ENCODE results near the gene RNF112. TPM values are rescaled to one million over a fixed set of nuclear protein-coding genes. Genes with fewer than 3 reads are reported as not detected.

Gene RNF112
- total RNA-seq, 1 experiment from 2014 or later = 0.18 TPM

DNA sequence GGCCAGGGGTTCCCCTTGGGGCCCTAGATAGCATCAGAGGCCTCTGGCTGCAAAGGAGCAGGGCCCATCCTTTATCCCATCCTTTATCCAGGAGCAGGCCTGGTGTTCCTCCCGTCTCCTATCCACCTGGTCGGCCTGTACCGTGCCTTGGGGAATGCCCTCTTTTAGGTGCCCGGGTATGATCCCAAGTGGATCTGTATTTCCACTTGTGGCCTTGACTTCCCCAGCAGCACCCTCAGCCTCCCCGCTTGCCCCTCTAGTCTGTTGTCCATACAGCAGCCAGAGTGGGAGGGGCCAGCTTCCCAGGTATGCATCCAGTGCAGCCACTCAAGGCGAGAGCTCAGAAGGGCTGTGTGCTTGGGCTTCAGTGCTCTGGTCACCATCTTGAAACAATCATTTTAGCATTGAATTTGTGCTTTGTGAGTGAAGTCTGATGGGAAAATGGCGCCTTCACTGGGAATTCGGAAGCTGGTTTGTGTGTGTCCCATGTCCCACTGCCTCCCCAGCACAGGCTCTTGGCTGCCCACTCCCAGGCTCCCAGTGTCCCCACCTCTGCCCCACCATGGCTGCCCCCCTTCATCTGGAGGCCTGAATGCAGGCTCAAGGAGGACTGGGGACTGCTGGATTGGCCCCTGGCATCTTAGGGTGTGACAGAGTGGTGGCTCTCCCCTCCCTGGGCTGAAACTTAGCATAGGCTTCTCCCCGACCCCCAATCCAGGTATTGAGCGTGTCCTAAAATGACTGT is 3.3 kb upstream of the RNF112 start:
- Histone ChIP-seq H3K4me3 (ENCODE audit: low read length) (no peak overlapping the region), H3K36me3 (ENCODE audit: low read depth, low read length) (no peaks in the 10 kb centered on the region), H3K9me2 (replicated peaks; ENCODE audit: low read length) (no peaks in the 10 kb centered on the region), H4K20me1 (ENCODE audit: low read length) (no peaks in the 10 kb centered on the region), H3K27me3 (ENCODE audit: low read length) (no peaks in the 10 kb centered on the region), H2AFZ (ENCODE audit: low read length) (no peak overlapping the region), H3K4me1 (ENCODE audit: insufficient read depth, low read length) (no peaks in the 10 kb centered on the region), H3K27ac (ENCODE audit: low read length) (no peak overlapping the region), H3K9ac (ENCODE audit: low read length) (no peak overlapping the region), H3K4me2 (ENCODE audit: low read length) (no peak overlapping the region), H3F3A (ENCODE audit: low read length, unreplicated experiment) (no peaks in the 10 kb centered on the region), H3K79me2 (ENCODE audit: low read length) (no peaks in the 10 kb centered on the region), H3K9me3 (ENCODE audit: low read length) (no peaks in the 10 kb centered on the region)
- TF ChIP-seq, protein P1, sequence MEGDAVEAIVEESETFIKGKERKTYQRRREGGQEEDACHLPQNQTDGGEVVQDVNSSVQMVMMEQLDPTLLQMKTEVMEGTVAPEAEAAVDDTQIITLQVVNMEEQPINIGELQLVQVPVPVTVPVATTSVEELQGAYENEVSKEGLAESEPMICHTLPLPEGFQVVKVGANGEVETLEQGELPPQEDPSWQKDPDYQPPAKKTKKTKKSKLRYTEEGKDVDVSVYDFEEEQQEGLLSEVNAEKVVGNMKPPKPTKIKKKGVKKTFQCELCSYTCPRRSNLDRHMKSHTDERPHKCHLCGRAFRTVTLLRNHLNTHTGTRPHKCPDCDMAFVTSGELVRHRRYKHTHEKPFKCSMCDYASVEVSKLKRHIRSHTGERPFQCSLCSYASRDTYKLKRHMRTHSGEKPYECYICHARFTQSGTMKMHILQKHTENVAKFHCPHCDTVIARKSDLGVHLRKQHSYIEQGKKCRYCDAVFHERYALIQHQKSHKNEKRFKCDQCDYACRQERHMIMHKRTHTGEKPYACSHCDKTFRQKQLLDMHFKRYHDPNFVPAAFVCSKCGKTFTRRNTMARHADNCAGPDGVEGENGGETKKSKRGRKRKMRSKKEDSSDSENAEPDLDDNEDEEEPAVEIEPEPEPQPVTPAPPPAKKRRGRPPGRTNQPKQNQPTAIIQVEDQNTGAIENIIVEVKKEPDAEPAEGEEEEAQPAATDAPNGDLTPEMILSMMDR (conservative IDR thresholded peaks at IDR 0.05; ENCODE audit: low read depth, low read length) = no peak
- TF ChIP-seq EZH2phosphoT487 (IDR thresholded peaks at IDR 0.05; ENCODE audit: borderline replicate concordance, low read length) (no peak), EZH2 (IDR thresholded peaks at IDR 0.05; ENCODE audit: low read length, unreplicated experiment) (no peak)
- no peak for ATAC-seq
- CTCF ChIA-PET = no interaction called here
- POLR2A ChIA-PET (ENCODE audit: unreplicated experiment) = no interaction called here
- intact Hi-C loops (cut with micrococcal nuclease) = no loop called here
- DNase-seq = no peak
- BruUV-seq (replicated peaks) = no TSS peak

DNA sequence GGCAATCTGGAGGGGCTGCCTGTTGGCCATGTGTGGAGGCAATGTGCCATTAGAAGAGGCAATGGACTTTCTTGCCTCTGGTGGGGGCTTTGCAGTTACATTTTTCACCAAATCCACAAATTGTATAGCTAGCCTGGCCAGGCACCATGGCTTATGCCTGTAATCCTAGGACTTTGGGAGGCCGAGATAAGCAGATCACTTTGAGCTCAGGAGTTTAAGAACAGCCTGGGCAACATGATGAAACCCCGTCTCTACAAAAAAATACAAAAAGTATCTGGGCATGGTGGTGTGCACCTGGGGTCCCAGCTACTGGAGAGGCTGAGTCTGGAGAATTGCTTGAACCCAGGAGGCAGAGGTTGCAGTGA is 2.7 kb upstream of the RNF112 start:
- Histone ChIP-seq H3K9me2 (replicated peaks; ENCODE audit: low read length) (no peaks in the 10 kb centered on the region), H3K9me3 (ENCODE audit: low read length) (no peaks in the 10 kb centered on the region), H3K4me2 (ENCODE audit: low read length) (no peak overlapping the region), H3K27ac (ENCODE audit: low read length) (no peak overlapping the region), H3K27me3 (ENCODE audit: low read length) (no peaks in the 10 kb centered on the region), H3K9ac (ENCODE audit: low read length) (no peak overlapping the region), H3F3A (ENCODE audit: low read length, unreplicated experiment) (no peaks in the 10 kb centered on the region), H3K4me1 (ENCODE audit: insufficient read depth, low read length) (no peaks in the 10 kb centered on the region), H3K79me2 (ENCODE audit: low read length) (no peaks in the 10 kb centered on the region), H4K20me1 (ENCODE audit: low read length) (no peaks in the 10 kb centered on the region), H3K4me3 (ENCODE audit: low read length) (no peak overlapping the region), H3K36me3 (ENCODE audit: low read depth, low read length) (no peaks in the 10 kb centered on the region), H2AFZ (ENCODE audit: low read length) (no peak overlapping the region)
- ChIA-PET CTCF (no interaction called here), POLR2A (ENCODE audit: unreplicated experiment) (no interaction called here)
- no peak for ATAC-seq
- intact Hi-C loops (cut with micrococcal nuclease) = no loop called here
- no peak for DNase-seq
- no TSS peak for BruUV-seq (replicated peaks)
- TF ChIP-seq EZH2phosphoT487 (IDR thresholded peaks at IDR 0.05; ENCODE audit: borderline replicate concordance, low read length) (no peak), EZH2 (IDR thresholded peaks at IDR 0.05; ENCODE audit: low read length, unreplicated experiment) (no peak)
- TF ChIP-seq, protein P1 (conservative IDR thresholded peaks at IDR 0.05; ENCODE audit: low read depth, low read length) = no peak

- Histone ChIP-seq H3K79me2 (ENCODE audit: low read length) (no peaks in the 10 kb centered on the region), H3K9me2 (replicated peaks; ENCODE audit: low read length) (no peaks in the 10 kb centered on the region), H2AFZ (ENCODE audit: low read length) (no peak overlapping the region), H3K4me1 (ENCODE audit: insufficient read depth, low read length) (no peaks in the 10 kb centered on the region), H3K9ac (ENCODE audit: low read length) (no peak overlapping the region), H3K9me3 (ENCODE audit: low read length) (no peaks in the 10 kb centered on the region), H4K20me1 (ENCODE audit: low read length) (no peaks in the 10 kb centered on the region), H3K27me3 (ENCODE audit: low read length) (no peaks in the 10 kb centered on the region), H3K27ac (ENCODE audit: low read length) (no peak overlapping the region), H3K36me3 (ENCODE audit: low read depth, low read length) (no peaks in the 10 kb centered on the region), H3F3A (ENCODE audit: low read length, unreplicated experiment) (no peaks in the 10 kb centered on the region), H3K4me3 (ENCODE audit: low read length) (no peak overlapping the region), H3K4me2 (ENCODE audit: low read length) (no peak overlapping the region)
- TF ChIP-seq EZH2 (IDR thresholded peaks at IDR 0.05; ENCODE audit: low read length, unreplicated experiment) (no peak), EZH2phosphoT487 (IDR thresholded peaks at IDR 0.05; ENCODE audit: borderline replicate concordance, low read length) (no peak)
- CTCF ChIA-PET = no interaction called here
- no peak for DNase-seq
- no peak for ATAC-seq
- intact Hi-C loops (cut with micrococcal nuclease) = no loop called here
- POLR2A ChIA-PET (ENCODE audit: unreplicated experiment) = no interaction called here
- BruUV-seq (replicated peaks) = no TSS peak
Observed at GRCh38 chr17:19409066-19409465, 2.0 kb upstream of the RNF112 start.
